ENCODE results near the gene NSFL1C. TPM values are rescaled to one million over a fixed set of nuclear protein-coding genes. Genes with fewer than 3 reads are reported as not detected.

NSFL1C gene
- total and polyA plus RNA-seq, 9 of the 15 experiments (the other 6 are each of a cell fraction or from before 2014, with no cell fraction given) = 20.8 to 119 (median 47.0) TPM

DNA sequence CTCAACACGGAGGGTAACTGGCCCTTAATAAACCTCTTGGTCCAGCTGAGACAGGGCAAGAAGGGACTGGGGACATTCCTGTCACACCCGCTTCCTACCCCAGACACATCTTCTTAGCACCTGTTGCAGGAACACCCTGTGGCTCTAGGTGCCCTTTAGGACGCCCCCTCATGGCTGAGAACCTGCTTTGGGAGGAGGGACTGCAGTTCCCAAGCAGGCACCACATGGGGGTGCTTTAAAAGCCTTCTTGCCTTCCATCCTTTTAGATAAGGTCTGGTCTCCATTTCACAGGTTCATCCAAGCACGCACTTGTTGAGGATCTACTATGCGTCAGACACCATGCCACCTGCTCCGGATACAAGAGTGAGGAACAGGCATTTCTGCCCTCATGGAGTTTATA lies 26.6 kb downstream of the NSFL1C start:
- no peaks in the 10 kb centered on the region for H3K79me2 ChIP-seq (ENCODE audit: control insufficient read depth, insufficient read depth, low read length)
- FAIRE-seq = peak; percentile 74
- no peak overlapping the region for H2AFZ ChIP-seq (ENCODE audit: low read depth, low read length)
- no peak overlapping the region for H3K27ac ChIP-seq (ENCODE audit: extremely low read depth, low read depth, low read length)
- peak; percentile 87 for ATAC-seq
- H3K4me2 ChIP-seq (ENCODE audit: insufficient read depth, low read length) = no peak overlapping the region
- intact Hi-C loops (cut with micrococcal nuclease) (loop anchor here (1.0 to 2.0 kb wide), 2 partner anchors 29 to 63 kb away; no protein-coding TSS in a partner anchor), in situ Hi-C loops (cut with MboI) (no loop called here)
- no peak overlapping the region for H3K4me3 ChIP-seq
- WGBS (ENCODE audit: insufficient coverage, low coverage, missing lambda C conversion rate) = 57% methylated on average over 6 of the region's 6 CpGs
- BruUV-seq (replicated peaks) = no TSS peak
- peak; percentile 36 to 61 (median 48) for DNase-seq (ENCODE audit: extremely low read depth in 1 of 4, low spot score in 3 of 4)
- H3K9me3 ChIP-seq (replicated peaks; ENCODE audit: control insufficient read depth, insufficient read depth, low read depth, low read length) = no peaks in the 10 kb centered on the region
- H3K9ac ChIP-seq (ENCODE audit: insufficient read depth in 1 of 2, low read depth in 2 of 2, low read length in 2 of 2) = no peak overlapping the region
- H4K20me1 ChIP-seq (replicated peaks; ENCODE audit: control insufficient read depth, insufficient read depth, low read length) = no peaks in the 10 kb centered on the region
- POLR2A ChIA-PET = interaction anchor here (0.6 to 1.0 kb wide), 4 partner anchors 26 to 371 kb away, joined by 3 read pairs; no protein-coding TSS in a partner anchor
- CTCF ChIA-PET (ENCODE audit: low intra/inter-chr PET ratio) = interaction anchor here (0.8 kb wide), 1 partner anchor 127 kb away, joined by 3 read pairs; no protein-coding TSS in a partner anchor
- H3K27me3 ChIP-seq (ENCODE audit: control insufficient read depth in 2 of 2, insufficient read depth in 2 of 2, low read length in 2 of 2) = no peaks in the 10 kb centered on the region
- peaks cover 39% of the 10 kb centered on the region; the same call in 2 of the 3 replicates for H3K36me3 ChIP-seq (ENCODE audit: control insufficient read depth, insufficient read depth, low read length)
- H3K4me1 ChIP-seq (replicated peaks in 1 of 2; ENCODE audit: control insufficient read depth in 2 of 2, insufficient read depth in 2 of 2, low read length in 2 of 2) = peaks cover 0 to 10% of the 10 kb centered on the region in 2 experiments; a peak in 2 of 5 replicates
- no peaks in the 10 kb centered on the region for H3K9me1 ChIP-seq (ENCODE audit: control insufficient read depth, insufficient read depth, low read length)
- TF ChIP-seq, protein P1, sequence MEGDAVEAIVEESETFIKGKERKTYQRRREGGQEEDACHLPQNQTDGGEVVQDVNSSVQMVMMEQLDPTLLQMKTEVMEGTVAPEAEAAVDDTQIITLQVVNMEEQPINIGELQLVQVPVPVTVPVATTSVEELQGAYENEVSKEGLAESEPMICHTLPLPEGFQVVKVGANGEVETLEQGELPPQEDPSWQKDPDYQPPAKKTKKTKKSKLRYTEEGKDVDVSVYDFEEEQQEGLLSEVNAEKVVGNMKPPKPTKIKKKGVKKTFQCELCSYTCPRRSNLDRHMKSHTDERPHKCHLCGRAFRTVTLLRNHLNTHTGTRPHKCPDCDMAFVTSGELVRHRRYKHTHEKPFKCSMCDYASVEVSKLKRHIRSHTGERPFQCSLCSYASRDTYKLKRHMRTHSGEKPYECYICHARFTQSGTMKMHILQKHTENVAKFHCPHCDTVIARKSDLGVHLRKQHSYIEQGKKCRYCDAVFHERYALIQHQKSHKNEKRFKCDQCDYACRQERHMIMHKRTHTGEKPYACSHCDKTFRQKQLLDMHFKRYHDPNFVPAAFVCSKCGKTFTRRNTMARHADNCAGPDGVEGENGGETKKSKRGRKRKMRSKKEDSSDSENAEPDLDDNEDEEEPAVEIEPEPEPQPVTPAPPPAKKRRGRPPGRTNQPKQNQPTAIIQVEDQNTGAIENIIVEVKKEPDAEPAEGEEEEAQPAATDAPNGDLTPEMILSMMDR (IDR thresholded peaks at IDR 0.05 in 2 of 3, conservative IDR thresholded peaks at IDR 0.05 in 1 of 3; ENCODE audit: insufficient read depth in 2 of 3, low read depth in 1 of 3, low read length in 3 of 3) = peak; percentile 72 to 98 (median 97)
- TF ChIP-seq CBX1 (IDR thresholded peaks at IDR 0.05; ENCODE audit: low read depth) = no peak
- no peak for TF ChIP-seq PHF8 (IDR thresholded peaks at IDR 0.05; ENCODE audit: borderline replicate concordance, low read length)
- TF ChIP-seq, protein P2, sequence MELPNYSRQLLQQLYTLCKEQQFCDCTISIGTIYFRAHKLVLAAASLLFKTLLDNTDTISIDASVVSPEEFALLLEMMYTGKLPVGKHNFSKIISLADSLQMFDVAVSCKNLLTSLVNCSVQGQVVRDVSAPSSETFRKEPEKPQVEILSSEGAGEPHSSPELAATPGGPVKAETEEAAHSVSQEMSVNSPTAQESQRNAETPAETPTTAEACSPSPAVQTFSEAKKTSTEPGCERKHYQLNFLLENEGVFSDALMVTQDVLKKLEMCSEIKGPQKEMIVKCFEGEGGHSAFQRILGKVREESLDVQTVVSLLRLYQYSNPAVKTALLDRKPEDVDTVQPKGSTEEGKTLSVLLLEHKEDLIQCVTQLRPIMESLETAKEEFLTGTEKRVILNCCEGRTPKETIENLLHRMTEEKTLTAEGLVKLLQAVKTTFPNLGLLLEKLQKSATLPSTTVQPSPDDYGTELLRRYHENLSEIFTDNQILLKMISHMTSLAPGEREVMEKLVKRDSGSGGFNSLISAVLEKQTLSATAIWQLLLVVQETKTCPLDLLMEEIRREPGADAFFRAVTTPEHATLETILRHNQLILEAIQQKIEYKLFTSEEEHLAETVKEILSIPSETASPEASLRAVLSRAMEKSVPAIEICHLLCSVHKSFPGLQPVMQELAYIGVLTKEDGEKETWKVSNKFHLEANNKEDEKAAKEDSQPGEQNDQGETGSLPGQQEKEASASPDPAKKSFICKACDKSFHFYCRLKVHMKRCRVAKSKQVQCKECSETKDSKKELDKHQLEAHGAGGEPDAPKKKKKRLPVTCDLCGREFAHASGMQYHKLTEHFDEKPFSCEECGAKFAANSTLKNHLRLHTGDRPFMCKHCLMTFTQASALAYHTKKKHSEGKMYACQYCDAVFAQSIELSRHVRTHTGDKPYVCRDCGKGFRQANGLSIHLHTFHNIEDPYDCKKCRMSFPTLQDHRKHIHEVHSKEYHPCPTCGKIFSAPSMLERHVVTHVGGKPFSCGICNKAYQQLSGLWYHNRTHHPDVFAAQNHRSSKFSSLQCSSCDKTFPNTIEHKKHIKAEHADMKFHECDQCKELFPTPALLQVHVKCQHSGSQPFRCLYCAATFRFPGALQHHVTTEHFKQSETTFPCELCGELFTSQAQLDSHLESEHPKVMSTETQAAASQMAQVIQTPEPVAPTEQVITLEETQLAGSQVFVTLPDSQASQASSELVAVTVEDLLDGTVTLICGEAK (IDR thresholded peaks at IDR 0.05) = no peak
- TF ChIP-seq, protein P2 (CRISPR knock-in tag; IDR thresholded peaks at IDR 0.05) = no peak
- no peak for TF ChIP-seq ETS2 (tag; IDR thresholded peaks at IDR 0.05; ENCODE audit: borderline replicate concordance, poor library complexity, severe bottlenecking)
- no peak for TF ChIP-seq CBFA2T2 (conservative IDR thresholded peaks at IDR 0.05)
- TF ChIP-seq MAFG (tag; conservative IDR thresholded peaks at IDR 0.05) = no peak
- TF ChIP-seq, protein P3, sequence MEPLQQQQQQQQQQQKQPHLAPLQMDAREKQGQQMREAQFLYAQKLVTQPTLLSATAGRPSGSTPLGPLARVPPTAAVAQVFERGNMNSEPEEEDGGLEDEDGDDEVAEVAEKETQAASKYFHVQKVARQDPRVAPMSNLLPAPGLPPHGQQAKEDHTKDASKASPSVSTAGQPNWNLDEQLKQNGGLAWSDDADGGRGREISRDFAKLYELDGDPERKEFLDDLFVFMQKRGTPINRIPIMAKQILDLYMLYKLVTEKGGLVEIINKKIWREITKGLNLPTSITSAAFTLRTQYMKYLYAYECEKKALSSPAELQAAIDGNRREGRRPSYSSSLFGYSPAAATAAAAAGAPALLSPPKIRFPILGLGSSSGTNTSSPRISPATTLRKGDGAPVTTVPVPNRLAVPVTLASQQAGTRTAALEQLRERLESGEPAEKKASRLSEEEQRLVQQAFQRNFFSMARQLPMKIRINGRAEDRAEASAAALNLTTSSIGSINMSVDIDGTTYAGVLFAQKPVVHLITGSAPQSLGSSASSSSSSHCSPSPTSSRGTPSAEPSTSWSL (CRISPR knock-in tag; IDR thresholded peaks at IDR 0.05; ENCODE audit: borderline replicate concordance) = no peak
